WERI-Rb-1 (cell line): ENCODE measurements around the gene HS3ST3B1.
A peak's percentile ranks its signal among the peaks of the same experiment; 100 is the strongest.

ENCODE experiments used
- DNase-seq: peaks from one replicate; pipeline ENCODE4 v3.0.0-alpha.2; 2020
- H3K27ac ChIP-seq: fragments of 250-450 bp; sonication (Bioruptor Pico); 2 replicates; pipeline ENCODE4 v1.5.1; 2020; ENCODE audit warnings: mild to moderate bottlenecking, moderate library complexity
- H3K27me3 ChIP-seq: fragments of 250-450 bp; sonication (Bioruptor Pico); 2 replicates; pipeline ENCODE4 v1.5.1; 2021; ENCODE audit warnings: mild to moderate bottlenecking, low read depth, moderate library complexity; ENCODE audit not compliant: insufficient read depth, severe bottlenecking
- H3K36me3 ChIP-seq: fragments of 250-450 bp; sonication (Bioruptor Pico); 2 replicates; pipeline ENCODE4 v1.5.1; 2020; ENCODE audit warnings: mild to moderate bottlenecking, moderate library complexity
- H3K4me3 ChIP-seq: 2 replicates; pipeline ENCODE4 v1.5.1; 2011; ENCODE audit warnings: low read depth, mild to moderate bottlenecking, control low read depth, low read length
- H3K9me3 ChIP-seq: fragments of 250-450 bp; sonication (Bioruptor Pico); 2 replicates; pipeline ENCODE4 v1.5.1; 2021; ENCODE audit warnings: mild to moderate bottlenecking, moderate library complexity; ENCODE audit not compliant: severe bottlenecking
- TF ChIP-seq, protein P1 (sequence below): IDR thresholded peaks from 2 replicates; pipeline ENCODE4 v1.5.1; 2011; ENCODE audit warnings: low read depth, mild to moderate bottlenecking, control low read depth, inconsistent platforms, low read length

Gene HS3ST3B1

DNA sequence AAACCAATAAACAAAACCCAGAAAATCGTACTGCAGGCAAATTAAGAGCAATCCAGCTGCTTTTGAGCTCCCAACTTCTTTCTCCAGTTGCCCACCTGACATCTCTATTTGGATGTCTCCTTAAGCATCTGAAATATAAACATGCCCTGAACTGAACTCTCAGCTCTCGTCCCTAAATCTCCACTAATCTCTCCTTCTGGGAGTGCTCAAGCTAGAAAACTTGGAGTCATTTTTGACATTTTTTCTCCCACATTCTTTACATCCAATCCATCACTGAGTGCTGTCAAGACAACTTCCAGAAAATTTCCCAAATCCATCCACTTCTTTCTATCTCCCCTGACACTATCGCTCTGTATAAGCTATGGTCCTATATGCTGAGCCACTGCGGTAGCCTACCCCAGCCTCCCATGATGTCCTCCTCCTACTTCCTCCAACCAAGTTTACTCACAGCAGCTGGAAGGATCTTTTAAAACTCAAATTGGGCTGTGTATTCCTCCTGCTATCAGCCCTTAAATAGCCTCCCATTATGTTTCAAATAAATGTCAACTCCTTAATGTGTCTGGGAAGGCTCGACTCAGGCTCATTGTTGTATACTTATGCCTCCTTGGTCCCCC, 53.1 kb downstream of the HS3ST3B1 start:
- peaks cover 5% of the 10 kb centered on the region for H3K36me3 ChIP-seq
- peak overlapping the region; percentile 13 for H3K4me3 ChIP-seq
- H3K27me3 ChIP-seq: no peaks in the 10 kb centered on the region
- TF ChIP-seq, protein P1, sequence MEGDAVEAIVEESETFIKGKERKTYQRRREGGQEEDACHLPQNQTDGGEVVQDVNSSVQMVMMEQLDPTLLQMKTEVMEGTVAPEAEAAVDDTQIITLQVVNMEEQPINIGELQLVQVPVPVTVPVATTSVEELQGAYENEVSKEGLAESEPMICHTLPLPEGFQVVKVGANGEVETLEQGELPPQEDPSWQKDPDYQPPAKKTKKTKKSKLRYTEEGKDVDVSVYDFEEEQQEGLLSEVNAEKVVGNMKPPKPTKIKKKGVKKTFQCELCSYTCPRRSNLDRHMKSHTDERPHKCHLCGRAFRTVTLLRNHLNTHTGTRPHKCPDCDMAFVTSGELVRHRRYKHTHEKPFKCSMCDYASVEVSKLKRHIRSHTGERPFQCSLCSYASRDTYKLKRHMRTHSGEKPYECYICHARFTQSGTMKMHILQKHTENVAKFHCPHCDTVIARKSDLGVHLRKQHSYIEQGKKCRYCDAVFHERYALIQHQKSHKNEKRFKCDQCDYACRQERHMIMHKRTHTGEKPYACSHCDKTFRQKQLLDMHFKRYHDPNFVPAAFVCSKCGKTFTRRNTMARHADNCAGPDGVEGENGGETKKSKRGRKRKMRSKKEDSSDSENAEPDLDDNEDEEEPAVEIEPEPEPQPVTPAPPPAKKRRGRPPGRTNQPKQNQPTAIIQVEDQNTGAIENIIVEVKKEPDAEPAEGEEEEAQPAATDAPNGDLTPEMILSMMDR: no peak
- peak overlapping the region; percentile 88 for H3K27ac ChIP-seq
- H3K9me3 ChIP-seq: no peaks in the 10 kb centered on the region
- DNase-seq: no peak

DNA sequence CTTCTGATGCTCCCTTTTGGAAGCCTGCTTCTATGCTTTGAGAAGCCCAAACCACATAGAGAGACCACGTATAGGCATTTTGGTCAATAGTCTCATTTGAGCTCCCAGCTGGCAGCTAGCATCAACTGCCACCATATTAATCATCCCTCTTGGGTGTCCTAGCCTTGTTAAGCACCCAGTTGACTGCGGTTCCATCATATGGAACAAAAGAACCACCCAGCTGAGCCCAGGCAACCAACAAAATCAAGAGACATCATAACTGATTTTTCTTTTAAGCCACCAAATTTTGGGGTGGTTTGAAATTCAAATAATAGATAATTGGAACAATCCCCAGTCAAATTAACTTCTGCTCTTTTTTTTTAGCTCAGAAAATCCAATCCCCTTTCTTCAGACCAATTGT, 53.9 kb downstream of the HS3ST3B1 start:
- Histone ChIP-seq H3K4me3 (no peak overlapping the region), H3K9me3 (no peaks in the 10 kb centered on the region), H3K27me3 (no peaks in the 10 kb centered on the region), H3K36me3 (peaks cover 3% of the 10 kb centered on the region; the same call in 1 of the 2 replicates), H3K27ac (no peak overlapping the region)
- TF ChIP-seq, protein P1: no peak
- no peak for DNase-seq

- H3K9me3 ChIP-seq: no peaks in the 10 kb centered on the region
- TF ChIP-seq, protein P1: no peak
- H3K4me3 ChIP-seq: no peak overlapping the region
- H3K27ac ChIP-seq: no peak overlapping the region
- no peaks in the 10 kb centered on the region for H3K27me3 ChIP-seq
- DNase-seq: no peak
- H3K36me3 ChIP-seq: no peaks in the 10 kb centered on the region
Observed at GRCh38 chr17:14355556-14355955, 54.7 kb downstream of the HS3ST3B1 start.

DNA sequence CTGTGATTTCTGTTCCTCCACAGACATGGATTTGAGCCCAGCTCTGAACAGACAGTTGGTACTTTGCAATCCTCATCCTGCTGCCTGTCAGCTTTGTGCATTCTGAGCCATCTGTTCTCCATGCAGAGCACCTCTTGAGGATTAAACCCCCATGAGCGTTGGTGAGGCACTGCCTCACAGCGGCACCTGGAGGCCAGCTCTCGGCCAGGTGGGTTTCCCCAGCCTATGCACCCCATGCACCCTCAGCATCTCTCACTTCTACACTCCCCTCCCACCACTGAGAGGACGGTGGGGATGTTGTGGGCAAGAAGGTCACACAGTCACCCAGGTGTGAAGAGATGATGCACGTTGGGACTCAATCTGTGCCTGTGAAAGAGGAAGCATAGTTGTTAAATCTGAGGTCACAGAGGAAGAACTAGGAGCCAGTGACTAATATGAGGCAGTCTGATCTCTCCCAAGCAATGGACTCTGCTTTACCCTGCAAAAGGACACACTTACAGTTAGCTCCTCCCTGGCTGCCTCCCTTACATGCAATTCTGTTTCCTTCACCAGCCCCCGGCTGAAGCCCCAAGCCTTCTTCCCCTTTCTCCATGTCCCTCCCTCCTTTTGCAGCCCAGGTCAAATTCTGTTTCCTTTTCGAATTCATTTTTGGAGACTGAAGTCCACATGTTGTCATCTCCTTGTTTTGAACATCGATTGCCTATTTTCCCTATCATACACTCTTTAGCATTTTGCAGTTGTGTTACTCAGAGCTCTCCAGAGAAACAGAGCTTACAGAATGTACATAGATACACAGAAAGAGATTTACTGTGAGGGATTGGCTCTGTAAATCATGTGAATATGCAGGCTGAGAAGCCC, 58.5 kb downstream of the HS3ST3B1 start:
- H3K4me3 ChIP-seq: no peak overlapping the region
- H3K27ac ChIP-seq: peak overlapping the region; percentile 94

DNA sequence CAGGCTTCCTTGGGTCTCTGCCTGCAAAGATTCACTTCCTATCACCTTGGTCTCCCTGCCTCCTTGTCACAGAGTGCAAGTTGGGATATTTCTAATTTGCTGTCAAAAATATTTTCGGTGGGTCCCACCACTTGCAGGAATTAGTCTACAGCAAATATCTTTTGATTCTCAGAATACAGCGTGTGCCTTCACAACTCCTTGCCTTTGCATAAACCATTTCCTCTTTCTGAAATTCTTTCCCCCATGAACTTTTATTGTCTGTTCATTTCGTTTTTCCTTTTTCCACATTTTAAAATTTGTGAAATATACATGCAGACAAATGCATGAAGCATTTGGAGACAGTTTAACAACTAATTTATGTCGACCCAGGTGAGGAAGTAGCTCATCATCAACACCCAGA, 60.0 kb downstream of the HS3ST3B1 start:
- TF ChIP-seq, protein P1: no peak
- Histone ChIP-seq H3K27ac (peak overlapping the region; percentile 94; the same call in 1 of the 2 replicates), H3K36me3 (no peaks in the 10 kb centered on the region), H3K4me3 (no peak overlapping the region), H3K27me3 (no peaks in the 10 kb centered on the region), H3K9me3 (no peaks in the 10 kb centered on the region)
- DNase-seq: no peak

More for the DNA sequence above, 58.5 kb downstream of the HS3ST3B1 start:
- no peaks in the 10 kb centered on the region for H3K27me3 ChIP-seq
- peak; percentile 92 for DNase-seq
- TF ChIP-seq, protein P1: peak; percentile 78
- H3K9me3 ChIP-seq: no peaks in the 10 kb centered on the region
- H3K36me3 ChIP-seq: no peaks in the 10 kb centered on the region
